K562 treated with DMSO at 1 percent for 48 hours (cell line): Measurements from ENCODE around the gene MYZAP. TPM values are rescaled to one million over a fixed set of nuclear protein-coding genes. Genes with fewer than 3 reads are reported as not detected.

ENCODE experiments used
- total RNA-seq: library from RNA; unstranded; fragments of 300-600 nt; gene quantifications from 2 replicates; pipeline ENCODE4 v1.2.3, GENCODE V29; 2022; ENCODE audit warnings: low replicate concordance; ENCODE audit errors: extremely low read depth

The MYZAP gene, protein sequence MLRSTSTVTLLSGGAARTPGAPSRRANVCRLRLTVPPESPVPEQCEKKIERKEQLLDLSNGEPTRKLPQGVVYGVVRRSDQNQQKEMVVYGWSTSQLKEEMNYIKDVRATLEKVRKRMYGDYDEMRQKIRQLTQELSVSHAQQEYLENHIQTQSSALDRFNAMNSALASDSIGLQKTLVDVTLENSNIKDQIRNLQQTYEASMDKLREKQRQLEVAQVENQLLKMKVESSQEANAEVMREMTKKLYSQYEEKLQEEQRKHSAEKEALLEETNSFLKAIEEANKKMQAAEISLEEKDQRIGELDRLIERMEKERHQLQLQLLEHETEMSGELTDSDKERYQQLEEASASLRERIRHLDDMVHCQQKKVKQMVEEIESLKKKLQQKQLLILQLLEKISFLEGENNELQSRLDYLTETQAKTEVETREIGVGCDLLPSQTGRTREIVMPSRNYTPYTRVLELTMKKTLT
- not detected in 2 replicates for total RNA-seq

DNA sequence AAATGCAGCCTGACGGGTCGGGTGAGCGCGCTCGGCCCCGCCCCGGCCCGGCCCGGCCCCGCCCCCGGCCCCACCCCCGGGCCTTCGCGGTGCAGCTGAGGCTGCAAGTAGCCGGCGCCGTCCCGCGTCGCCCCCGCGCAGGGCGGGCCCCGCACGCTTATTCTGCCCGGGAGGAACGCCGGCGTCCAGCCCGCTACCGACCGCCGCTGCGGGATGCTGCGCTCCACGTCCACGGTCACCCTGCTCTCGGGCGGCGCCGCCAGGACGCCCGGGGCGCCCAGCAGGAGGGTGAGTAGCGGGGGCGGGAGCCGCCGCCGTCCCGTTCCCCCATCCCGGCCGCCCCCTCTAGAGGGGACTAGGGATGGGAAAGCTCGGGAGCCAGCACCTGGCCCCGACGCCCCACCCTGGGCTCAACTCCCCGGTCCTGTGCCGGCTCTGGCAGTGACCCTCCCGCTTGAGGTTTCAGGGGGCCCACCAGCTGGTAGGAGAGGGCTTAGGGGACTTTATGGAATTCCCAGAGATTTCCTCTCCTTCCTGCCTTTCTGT is at the start of gene MYZAP:
TSS of gene MYZAP (plus strand) at position 83 of the 546 bp plus-strand sequence. CDS start at position 214, 131 bp downstream.

DNA sequence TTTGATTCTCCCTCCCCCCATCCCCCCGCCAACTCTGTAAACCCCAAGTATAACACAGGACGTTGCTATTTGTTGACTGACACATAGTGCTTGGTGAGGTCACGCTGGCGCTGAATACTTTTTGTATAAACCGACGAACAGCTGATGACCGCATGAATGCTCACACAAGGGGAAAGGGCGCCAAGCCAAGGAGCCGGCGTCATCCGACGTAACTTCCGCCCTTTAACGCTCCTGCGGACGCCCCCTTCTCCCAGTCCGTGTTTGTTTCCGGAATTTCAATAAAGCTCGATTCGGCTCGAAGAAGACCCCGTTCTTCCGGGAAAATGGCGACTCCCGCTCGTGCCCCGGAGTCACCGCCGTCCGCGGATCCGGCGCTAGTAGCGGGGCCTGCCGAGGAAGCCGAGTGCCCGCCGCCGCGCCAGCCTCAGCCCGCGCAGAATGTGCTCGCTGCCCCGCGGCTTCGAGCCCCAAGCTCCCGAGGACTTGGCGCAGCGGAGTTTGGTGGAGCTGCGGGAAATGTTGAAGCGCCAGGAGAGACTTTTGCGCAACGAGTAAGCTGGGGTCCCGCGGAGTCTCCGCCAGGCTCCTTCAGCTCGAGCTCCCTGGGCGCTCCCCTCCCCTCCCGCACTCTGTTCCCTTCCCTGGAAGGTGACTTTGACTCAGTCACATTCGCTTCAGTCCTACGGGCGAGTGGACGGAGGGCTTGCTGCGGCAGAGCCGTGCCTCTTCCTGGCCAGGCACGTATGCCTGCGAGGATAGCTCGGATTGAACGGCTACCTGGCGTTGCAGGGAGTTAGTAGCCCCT is 114.9 kb downstream of the MYZAP start, which contains the start of gene POLR2M:
TSS of gene POLR2M (plus strand) at position 310 of the 805 bp plus-strand sequence. CDS start at position 439, 129 bp downstream.

Other genes with a start within 250 kb of the MYZAP start
- gene CGNL1, start 215.4 kb upstream of the MYZAP start, total RNA-seq, result not detected in 2 replicates
- gene POLR2M, start 114.8 kb downstream of the MYZAP start, total RNA-seq, result not detected in 2 replicates